Measurements from ENCODE around the gene STPG2.

Gene STPG2

DNA sequence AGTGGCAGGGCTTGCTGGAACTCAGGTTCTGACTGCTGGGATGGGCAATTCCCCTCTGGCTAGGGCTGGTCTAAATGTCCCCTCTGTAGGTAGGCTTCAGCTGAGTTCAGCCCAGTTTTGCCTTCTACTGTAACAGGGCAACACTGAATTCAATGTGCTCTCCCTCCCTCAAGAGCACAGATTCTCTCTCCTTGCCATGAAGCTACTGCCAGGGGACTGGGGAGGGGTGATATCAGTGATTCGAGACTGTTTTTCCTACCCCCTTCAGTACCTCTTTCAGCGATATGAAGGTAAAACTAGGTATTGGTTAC is 23.4 kb upstream of the STPG2 start:
- DNase-seq (ENCODE audit: low spot score) = no peak
- TF ChIP-seq CTCF (IDR thresholded peaks at IDR 0.05; ENCODE audit: borderline replicate concordance, control extremely low read depth, extremely low read depth, insufficient read depth, missing control alignments) = no peak
- in situ Hi-C loops (cut with MboI; ENCODE audit: low sequenced_read_pairs, unreplicated experiment) = no loop called here

DNA sequence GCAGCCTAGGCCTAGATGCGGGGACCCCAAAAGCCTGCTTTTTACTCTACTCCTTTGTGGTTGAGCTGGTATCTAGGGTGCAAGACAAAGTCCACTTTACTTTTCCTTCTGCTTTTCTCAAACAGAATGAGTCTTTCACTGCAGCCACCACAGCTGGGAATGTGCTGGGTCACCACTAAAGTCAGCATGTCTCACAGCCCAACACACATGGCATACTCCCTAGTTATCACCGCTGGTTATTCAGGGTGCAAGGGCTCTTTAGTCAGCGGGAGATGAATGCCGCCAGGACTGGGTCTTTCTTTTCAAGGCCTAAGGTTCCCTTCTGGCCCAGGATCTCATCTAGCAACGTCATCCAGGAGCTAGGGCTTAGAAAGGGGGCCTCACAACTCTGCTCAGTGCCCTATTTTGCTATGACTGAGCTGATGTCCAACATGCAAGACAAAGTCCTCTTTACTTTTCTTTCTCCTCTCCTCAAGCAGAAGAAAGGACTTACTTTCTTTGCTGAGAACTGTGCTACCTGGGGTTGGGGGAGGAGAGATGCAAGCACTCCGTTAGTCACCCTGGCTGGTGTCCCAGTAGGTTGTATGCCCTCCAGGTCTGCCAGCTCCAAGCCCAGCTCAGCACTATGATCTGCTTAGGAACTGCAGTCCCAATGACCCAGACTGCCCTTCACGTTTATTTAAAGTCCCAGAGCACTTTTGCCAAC is 22.9 kb upstream of the STPG2 start:
- DNase-seq (ENCODE audit: low spot score) = no peak
- no peak for TF ChIP-seq CTCF (IDR thresholded peaks at IDR 0.05; ENCODE audit: borderline replicate concordance, control extremely low read depth, extremely low read depth, insufficient read depth, missing control alignments)
- in situ Hi-C loops (cut with MboI; ENCODE audit: low sequenced_read_pairs, unreplicated experiment) = no loop called here

DNA sequence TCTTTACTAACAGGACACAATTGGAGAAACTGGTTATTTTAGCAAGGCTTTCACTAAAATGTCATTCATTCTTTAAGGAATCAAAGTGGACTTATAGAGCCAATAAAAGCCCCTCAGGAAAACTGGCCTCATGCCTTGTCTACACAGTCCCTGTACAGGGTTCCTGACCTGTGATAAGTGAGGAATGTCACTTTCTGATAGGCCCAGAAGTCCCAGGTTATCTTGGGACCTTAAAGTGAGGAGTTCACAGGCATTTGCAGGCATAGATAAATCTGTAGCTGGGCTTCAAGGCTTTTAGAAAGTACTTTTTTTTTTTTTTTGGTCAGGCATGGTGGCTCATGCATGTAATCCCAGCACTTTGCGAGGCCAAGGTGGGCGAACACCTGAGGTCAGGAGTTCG is 19.4 kb upstream of the STPG2 start:
- in situ Hi-C loops (cut with MboI; ENCODE audit: low sequenced_read_pairs, unreplicated experiment) = no loop called here
- DNase-seq (ENCODE audit: low spot score) = no peak
- no peak for TF ChIP-seq CTCF (IDR thresholded peaks at IDR 0.05; ENCODE audit: borderline replicate concordance, control extremely low read depth, extremely low read depth, insufficient read depth, missing control alignments)

DNA sequence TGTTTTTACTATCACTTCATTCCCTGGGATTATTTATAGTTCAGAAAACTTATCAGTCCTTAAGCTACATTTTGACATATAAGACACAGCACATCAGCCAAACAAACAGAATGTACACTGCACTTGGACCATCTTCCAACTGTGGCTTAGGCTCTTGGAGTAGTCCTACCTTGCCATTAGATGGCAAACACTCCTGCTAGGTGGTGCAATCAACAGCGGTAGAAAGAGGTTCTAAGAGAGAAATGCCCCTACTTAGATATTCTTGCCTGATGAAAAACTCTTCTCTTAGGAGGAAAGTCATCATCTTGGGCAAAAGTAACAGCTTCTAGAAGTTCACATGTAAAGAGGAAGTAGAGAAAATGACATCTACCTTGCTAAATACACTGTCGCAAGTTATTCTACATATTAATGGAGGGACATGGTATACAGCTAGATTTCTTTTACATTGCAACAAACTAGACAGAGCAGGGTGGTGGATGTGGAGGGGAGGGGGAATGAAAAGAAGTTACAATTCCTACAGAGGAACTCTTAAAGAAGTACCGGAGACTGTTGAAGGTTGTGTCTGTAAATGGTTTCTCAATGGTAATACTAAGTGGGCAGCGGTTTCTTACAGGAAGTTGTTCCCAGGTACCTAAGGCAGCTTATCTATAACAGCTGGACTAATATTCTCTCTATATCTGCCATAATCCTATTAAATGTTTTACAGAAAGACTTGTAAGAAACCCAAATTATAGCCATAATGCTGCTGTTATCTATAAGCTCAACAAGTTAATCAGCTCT is 8.1 kb upstream of the STPG2 start:
- DNase-seq (ENCODE audit: low spot score) = no peak
- in situ Hi-C loops (cut with MboI; ENCODE audit: low sequenced_read_pairs, unreplicated experiment) = no loop called here
- no peak for TF ChIP-seq CTCF (IDR thresholded peaks at IDR 0.05; ENCODE audit: borderline replicate concordance, control extremely low read depth, extremely low read depth, insufficient read depth, missing control alignments)

- no peak for TF ChIP-seq CTCF (IDR thresholded peaks at IDR 0.05; ENCODE audit: borderline replicate concordance, control extremely low read depth, extremely low read depth, insufficient read depth, missing control alignments)
- in situ Hi-C loops (cut with MboI; ENCODE audit: low sequenced_read_pairs, unreplicated experiment) = no loop called here
- DNase-seq (ENCODE audit: low spot score) = no peak
These were observed 7.0 kb upstream of the STPG2 start for GRCh38 chr4:98150092-98150761.

- in situ Hi-C loops (cut with MboI; ENCODE audit: low sequenced_read_pairs, unreplicated experiment) = no loop called here
- DNase-seq (ENCODE audit: low spot score) = no peak
These were observed 5.6 kb upstream of the STPG2 start for GRCh38 chr4:98148856-98149255.

More at GRCh38 chr4:98148856-98149255, 5.6 kb upstream of the STPG2 start:
- TF ChIP-seq CTCF (IDR thresholded peaks at IDR 0.05; ENCODE audit: borderline replicate concordance, control extremely low read depth, extremely low read depth, insufficient read depth, missing control alignments) = no peak

All from GM13976 (cell line).